ENCODE data around the gene BABAM2.
"Not testable (repeated sequence)": the region's sequence is repeated elsewhere in the genome, so short reads cannot be mapped to it uniquely, and the experiment has no call there.

Gene BABAM2

DNA sequence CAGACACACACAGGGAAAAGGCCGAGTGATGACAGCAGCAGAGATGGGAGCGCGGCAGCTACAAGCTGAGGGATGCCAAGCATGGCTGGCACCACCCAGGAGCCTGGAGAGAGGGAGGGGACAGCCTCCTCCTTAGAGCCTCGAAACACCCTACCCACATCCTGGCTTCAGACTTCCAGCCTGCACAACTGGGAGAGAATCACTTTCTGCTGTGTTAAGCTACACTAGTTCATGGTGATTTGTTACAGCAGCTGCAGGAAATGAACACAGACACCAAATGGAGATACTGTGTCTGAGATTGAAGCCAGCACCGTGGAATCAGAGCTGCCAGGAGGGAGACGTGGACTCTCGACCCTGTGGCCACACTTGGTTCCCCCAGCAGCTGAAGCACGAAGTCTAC is 474.6 kb downstream of the BABAM2 start:
- in situ Hi-C loops (cut with HindIII; ENCODE audit: low sequenced_read_pairs), result no loop called here

DNA sequence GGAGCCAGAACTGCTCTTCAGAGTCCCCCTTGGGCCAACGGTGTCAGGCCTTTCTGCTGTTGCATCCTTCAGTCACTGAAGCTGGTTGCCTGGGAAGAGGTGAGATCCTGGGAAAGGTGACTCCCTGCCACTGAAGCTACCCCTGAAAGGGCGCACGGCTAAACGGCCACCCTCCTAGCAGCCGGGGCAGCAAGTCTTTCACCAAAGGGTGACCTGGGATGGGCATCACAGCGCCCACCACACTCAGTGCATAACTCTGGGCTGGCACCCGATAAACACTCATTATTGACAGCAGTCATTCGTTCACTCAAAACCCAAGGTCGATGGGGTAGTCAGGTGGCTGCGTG is 475.6 kb downstream of the BABAM2 start:
- in situ Hi-C loops (cut with HindIII; ENCODE audit: low sequenced_read_pairs), result no loop called here

- in situ Hi-C loops (cut with HindIII; ENCODE audit: low sequenced_read_pairs), result no loop called here
Observed at GRCh38 chr2:28366496-28367282, 476.2 kb downstream of the BABAM2 start.

DNA sequence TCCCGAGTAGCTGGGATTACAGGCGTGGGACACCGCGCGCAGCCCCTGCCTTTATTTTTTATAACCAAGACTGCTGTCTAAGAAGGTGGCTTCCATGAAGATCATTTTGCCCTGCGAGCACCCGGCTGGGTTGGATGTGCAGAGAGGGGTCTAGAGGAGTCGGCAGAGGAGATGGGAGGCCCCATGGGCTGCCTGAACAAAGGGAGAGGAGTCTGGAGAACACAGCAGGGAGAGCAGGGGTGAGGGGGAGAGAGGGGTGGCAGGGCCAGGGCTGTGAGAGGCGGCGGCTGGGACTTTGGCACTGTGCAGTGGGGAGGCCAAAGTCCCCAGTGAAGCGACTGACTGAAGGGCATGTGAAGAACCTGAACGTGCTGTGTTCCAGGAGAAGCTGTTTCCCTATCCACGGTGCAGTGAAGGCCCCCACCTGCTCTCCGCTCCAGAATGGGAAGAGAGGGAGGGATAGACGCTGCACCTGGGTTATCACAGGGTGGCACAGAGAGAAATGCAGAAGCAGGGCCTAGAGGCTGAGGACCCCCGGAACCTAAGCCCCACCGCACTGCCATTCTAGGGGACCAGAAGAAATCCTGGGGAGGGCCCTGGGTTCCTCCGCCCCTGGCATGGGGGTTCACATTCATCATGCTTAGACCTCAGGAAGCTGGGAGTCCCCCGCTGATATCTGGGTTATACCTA is 477.3 kb downstream of the BABAM2 start:
- in situ Hi-C loops (cut with HindIII; ENCODE audit: low sequenced_read_pairs), result no loop called here

DNA sequence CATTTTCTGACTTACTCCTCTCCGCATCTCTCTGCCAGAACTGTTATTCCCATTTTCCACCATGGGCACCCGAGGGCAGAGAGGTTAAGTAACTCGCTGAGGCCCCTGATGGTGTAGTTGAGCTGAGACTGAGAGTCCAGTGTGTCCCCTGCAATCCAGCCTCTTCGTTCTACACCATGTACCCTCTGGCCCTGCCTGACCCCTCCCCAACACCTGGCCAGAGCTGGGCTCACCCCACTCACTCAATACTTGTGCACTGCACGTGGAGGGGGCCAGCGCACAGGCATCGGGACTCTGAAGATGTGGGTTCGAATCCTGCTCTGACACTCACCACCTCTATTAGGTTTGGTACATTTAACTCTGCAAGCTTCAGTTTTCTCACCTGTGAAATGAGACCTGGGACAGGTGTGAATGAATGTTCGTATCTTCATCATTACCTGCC is 477.8 kb downstream of the BABAM2 start:
- in situ Hi-C loops (cut with HindIII; ENCODE audit: low sequenced_read_pairs), result no loop called here

DNA sequence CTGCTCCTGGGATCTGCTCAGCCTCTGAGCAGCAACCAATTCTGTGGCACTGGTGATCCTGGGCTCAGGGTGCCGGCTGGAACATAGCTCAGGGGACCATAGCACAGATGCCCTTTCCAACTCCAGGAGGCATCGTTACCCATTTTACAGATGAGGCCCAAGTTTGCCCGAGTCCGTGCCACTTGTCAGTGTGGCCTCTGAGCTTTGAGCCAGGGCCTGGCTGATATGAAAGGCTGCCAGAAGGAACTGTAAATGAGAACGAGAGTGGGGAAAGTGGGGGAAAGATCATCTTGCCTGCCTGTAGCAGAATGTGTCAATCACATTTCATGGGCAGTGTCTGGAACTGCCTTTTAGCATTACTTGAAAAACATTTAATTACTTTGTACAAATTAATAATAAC is 478.8 kb downstream of the BABAM2 start:
- in situ Hi-C loops (cut with HindIII; ENCODE audit: low sequenced_read_pairs), result no loop called here

GRCh38 chr2:28370354-28370753 is 479.8 kb downstream of the BABAM2 start:
- in situ Hi-C loops (cut with HindIII; ENCODE audit: low sequenced_read_pairs), result no loop called here

- in situ Hi-C loops (cut with HindIII; ENCODE audit: low sequenced_read_pairs), result not testable (repeated sequence)
Observed at GRCh38 chr2:28371728-28372127, 481.2 kb downstream of the BABAM2 start.

GRCh38 chr2:28373854-28374253 is 483.3 kb downstream of the BABAM2 start:
- in situ Hi-C loops (cut with HindIII; ENCODE audit: low sequenced_read_pairs), result no loop called here

DNA sequence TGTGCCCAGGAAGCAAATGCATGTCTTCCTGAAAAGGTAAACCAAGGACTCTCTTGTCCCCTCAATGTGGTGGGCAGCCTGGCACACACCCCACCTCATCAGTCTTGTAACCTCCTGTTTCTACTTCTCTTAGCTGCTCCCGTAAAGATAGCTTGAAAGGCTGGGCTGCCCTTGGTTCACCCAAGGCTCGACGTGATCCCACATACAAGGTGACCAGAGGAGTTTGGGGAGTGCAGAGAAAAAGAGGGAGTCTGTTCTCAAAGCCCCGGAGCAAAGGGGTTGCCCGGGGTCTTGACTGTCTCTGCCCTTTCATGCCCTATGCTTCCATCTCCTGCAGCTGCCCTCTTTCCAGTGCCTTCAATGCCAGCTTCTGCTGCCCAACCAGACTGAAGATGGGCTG is 483.8 kb downstream of the BABAM2 start:
- in situ Hi-C loops (cut with HindIII; ENCODE audit: low sequenced_read_pairs), result no loop called here

- in situ Hi-C loops (cut with HindIII; ENCODE audit: low sequenced_read_pairs), result no loop called here
Observed at GRCh38 chr2:28375236-28375635, 484.7 kb downstream of the BABAM2 start.

- in situ Hi-C loops (cut with HindIII; ENCODE audit: low sequenced_read_pairs), result no loop called here
Observed at GRCh38 chr2:28375742-28376631, 485.5 kb downstream of the BABAM2 start.

GRCh38 chr2:28377195-28377816 is 486.8 kb downstream of the BABAM2 start:
- in situ Hi-C loops (cut with HindIII; ENCODE audit: low sequenced_read_pairs), result no loop called here

- in situ Hi-C loops (cut with HindIII; ENCODE audit: low sequenced_read_pairs), result no loop called here
Observed at GRCh38 chr2:28377984-28378678, 487.6 kb downstream of the BABAM2 start.

DNA sequence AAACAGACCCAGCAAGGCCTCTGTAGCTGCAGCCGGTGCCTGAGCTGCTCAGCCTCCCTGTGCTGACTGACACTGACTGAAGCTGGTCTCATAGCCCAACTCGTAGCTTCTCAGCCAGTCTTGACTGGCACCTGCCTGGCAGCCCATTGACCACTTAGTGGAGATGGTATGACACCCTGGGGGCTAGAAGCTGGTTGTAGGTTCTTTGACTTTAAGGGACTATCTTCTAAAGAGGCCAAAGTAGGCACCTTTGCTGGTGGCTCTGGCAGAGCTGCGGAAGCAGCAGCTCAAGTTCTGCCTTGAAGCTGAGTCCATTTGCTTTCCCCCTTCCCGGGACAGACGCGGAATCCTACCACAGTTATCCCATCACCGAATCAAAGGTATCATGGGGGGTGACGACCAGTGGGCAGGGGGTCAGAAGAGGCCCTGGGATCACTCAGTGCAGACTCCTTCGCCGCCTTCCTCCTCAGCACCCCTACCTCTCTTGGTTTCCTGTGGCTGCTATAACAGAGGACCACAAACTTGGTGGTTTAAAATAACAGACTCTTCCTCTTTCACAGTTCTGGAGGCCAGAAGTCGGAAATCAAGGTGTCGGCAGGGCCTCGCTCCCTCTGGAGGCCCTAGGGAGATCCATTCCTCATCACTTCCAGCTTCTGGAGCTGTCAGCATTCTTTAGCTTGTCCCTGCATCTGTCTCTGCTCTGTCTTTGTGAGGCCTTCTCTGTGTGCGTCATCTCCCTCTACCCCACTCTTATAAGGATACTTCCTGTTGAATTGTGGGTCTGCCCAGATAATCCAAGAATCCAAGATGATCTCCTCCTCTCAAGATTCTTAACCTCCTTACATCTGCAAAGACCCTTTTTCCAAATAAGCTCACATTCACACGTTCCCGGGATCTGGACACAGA is 488.4 kb downstream of the BABAM2 start:
- in situ Hi-C loops (cut with HindIII; ENCODE audit: low sequenced_read_pairs), result no loop called here

DNA sequence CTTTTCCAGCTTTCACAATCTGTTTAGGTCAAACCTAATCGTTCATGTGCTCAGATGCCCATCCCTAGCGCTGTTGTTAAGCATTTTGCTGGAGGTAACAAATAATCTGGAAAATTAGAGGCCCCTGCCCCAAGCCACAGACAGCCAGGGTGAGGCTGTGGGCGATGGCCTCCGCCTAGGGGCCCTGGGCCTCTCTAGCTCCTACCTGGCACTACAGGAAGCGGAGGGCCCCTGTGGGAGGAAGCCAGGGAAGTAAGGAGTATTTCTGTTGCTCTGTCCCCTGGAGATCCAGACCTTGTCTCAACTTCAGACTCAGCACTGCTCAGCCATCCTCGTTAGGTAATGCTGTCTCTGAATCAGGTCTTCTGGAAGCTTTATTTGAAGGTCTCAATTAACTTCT is 489.7 kb downstream of the BABAM2 start:
- in situ Hi-C loops (cut with HindIII; ENCODE audit: low sequenced_read_pairs), result no loop called here

GRCh38 chr2:28381225-28382180 is 491.0 kb downstream of the BABAM2 start:
- in situ Hi-C loops (cut with HindIII; ENCODE audit: low sequenced_read_pairs), result no loop called here

- in situ Hi-C loops (cut with HindIII; ENCODE audit: low sequenced_read_pairs), result no loop called here
Observed at GRCh38 chr2:28382755-28383154, 492.2 kb downstream of the BABAM2 start.
